HCT116 (cell line): ENCODE results near the gene HMGCLL1.

ENCODE experiments used
- CTCF ChIP-seq, 3 experiments: fragments of 200-600 bp in 1 of 3; sonication (generic) in 1 of 3; IDR thresholded peaks in 2 of 3; conservative IDR thresholded peaks in 1 of 3; 2 replicates each; pipeline ENCODE4 v1.5.1; 2012 to 2017; ENCODE audit warnings: low read depth in 2 of 3, low read length in 2 of 3, antibody characterized with exemption in 1 of 3, borderline replicate concordance in 1 of 3, control low read depth in 1 of 3, mild to moderate bottlenecking in 1 of 3, mixed read lengths in 1 of 3, mixed run types in 1 of 3, moderate library complexity in 1 of 3; ENCODE audit not compliant: insufficient read depth in 1 of 3
- SIN3A ChIP-seq: IDR thresholded peaks from 2 replicates; pipeline ENCODE4 v1.6.1; 2012; ENCODE audit warnings: low read depth

GRCh38 chr6:55499591-55499990 is 79.4 kb downstream of the HMGCLL1 start:
- TF ChIP-seq CTCF (IDR thresholded peaks at IDR 0.05 in 2 of 3, conservative IDR thresholded peaks at IDR 0.05 in 1 of 3; ENCODE audit: borderline replicate concordance in 1 of 3, insufficient read depth in 1 of 3, low read depth in 2 of 3, low read length in 2 of 3): no peak
- TF ChIP-seq SIN3A: no peak
